Right kidney (tissue), 1 donor: ENCODE data around the gene PXN.
"Not testable (repeated sequence)": the region's sequence is repeated elsewhere in the genome, so short reads cannot be mapped to it uniquely, and the experiment has no call there.

Experiments used
- DNase-seq: peaks from one replicate; pipeline ENCODE4 v3.0.0-alpha.2; 2016

The PXN gene

DNA sequence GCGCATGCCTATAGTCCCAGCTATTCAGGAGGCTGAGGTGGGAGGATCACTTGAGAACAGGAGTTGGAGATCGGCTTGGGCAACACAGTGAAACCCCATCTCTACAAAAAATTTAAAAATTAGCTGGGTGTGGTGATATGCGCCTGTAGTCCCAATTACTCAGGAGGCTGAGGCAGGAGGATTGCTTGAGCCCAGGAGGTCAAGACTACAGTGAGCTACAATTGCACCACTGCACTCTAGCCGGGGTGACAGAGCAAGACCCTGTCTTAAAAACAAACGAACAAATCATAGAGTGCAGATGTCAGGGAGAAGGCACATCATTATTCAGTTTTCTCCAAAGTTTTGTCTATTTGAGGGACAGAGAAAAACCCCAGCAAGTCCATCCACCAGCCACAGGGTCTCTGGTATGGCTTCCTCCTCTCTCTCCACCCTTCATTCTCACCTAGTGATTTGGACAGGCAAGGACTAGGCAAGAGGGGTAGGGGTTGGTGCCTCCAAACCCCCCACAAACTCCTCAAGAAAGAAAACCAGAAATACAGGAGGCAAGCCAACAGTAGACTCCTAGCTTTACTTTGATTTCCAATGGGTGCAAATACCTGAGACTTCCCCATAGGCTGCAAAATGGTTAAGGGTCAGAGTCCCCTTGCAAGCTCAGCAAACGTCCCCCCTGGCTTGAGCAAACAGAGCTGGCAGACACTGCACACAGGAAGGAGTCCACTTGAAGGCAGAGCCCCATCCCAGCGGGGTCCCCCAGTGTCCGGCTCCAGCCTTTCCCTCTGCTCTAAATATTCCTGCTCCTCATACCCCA lies 38.1 kb downstream of the PXN start:
- DNase-seq, result no peak

DNA sequence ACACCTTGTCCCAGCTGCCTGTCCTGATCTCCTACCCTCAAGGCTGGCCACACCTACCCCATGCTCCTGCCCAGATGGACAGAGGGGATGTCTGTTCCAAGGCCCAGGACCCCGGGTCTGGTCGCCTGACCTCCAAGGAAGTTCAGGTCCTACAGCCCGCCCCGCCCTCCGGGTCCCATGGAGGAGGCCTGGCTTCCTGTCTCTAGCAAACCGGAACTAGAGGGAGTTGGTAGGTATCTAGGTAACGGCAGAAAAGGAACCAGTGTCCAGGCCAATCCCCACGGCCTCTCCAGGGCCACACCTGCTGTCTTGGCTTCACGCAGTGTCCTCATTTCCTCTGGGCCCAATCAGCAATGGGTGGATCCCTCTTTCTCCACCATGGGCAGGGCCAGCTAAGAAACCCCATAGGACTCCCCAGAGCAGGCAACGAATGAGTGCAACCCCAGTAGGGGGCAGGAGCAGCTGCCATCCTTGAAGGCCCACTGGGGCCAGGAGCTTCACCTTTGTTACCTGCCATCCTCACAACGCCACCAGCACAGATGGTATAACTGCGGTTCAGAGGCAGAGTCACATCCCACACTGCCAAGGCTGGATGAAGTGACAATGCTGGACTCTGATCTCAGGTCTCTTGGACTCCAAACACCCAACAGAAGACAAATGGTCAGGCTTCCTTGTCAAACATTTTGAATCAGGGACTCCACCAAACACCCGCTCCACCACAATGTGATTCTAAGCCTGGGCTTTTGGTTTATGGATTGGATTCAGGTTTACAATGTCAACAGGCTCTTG lies 39.5 kb downstream of the PXN start:
- DNase-seq, result no peak

GRCh38 chr12:120225200-120225558 lies 40.4 kb downstream of the PXN start:
- no peak for DNase-seq

GRCh38 chr12:120224304-120225199 lies 41.0 kb downstream of the PXN start:
- DNase-seq, result no peak

- no peak for DNase-seq
Measured at GRCh38 chr12:120223458-120224303, 41.8 kb downstream of the PXN start.

GRCh38 chr12:120222288-120222832 lies 43.2 kb downstream of the PXN start:
- no peak for DNase-seq

- DNase-seq, result no peak
Measured at GRCh38 chr12:120221576-120221900, 44.0 kb downstream of the PXN start.

- no peak for DNase-seq
Measured at GRCh38 chr12:120220838-120221575, 44.5 kb downstream of the PXN start.

DNA sequence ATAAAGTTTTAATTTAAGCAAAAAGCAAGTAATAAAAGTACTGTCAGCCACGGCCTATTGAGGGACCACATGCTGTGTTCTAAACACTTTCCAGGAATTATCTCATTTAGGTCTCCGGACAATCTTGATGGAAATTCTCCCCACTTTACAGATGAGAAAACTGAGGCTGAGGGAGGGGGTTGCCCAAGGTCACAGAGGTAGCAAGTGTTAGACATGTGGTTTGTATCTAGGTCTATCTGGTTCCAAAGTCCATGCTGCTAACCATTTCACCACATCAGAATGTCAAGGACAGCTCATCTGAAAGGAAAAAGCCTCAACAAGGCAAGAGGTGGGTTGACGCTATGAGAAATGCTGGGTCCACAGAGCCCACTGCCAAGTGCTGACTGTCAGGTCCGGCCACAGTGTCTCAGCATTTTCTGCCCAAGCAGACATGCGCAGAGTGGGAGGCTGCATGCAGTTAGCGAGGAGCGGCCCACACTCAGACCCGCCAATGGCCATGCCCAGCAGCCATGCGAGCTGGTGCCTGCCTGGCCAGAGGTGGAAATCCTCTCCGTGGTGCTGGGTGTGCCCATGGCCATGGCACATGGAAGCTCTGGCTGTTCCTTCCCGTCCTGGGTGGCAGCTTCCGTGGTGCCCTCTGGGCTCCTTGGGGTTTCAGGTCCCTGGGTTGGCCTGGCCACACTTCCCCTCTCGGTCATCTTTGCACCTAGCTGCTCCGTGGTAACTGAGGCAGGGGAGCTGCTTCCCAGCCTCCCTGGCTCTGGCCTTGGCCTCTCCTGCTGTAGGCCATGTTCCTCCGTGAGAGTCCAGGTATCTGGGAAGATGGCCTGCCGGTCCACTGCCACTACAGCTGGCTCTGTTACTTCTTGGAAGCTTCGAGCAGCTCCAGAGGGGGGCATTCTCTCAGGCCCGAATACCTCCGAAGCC lies 46.6 kb downstream of the PXN start:
- no peak for DNase-seq

- no peak for DNase-seq
Measured at GRCh38 chr12:120216742-120217605, 48.6 kb downstream of the PXN start.

- DNase-seq, result no peak
Measured at GRCh38 chr12:120215766-120216735, 49.5 kb downstream of the PXN start.

DNA sequence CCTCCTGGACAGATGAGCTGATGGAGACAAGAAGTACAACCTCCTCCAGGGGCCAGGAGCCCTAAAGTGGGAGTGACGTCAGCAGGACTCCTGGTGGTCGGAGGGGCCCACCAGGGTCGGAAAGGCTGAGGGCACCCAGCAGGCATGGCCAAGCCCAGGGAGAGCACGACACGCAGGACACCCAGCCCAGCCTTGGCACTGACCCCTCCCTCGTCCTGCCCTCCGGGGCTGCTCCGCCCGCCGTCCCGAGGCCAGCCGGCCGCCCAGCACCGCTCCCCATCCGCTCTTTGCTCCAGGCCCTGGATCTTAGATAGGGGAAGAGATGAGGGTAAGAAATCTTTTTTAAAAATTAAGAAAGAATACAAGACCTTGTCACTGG lies 50.2 kb downstream of the PXN start:
- DNase-seq, result no peak

DNA sequence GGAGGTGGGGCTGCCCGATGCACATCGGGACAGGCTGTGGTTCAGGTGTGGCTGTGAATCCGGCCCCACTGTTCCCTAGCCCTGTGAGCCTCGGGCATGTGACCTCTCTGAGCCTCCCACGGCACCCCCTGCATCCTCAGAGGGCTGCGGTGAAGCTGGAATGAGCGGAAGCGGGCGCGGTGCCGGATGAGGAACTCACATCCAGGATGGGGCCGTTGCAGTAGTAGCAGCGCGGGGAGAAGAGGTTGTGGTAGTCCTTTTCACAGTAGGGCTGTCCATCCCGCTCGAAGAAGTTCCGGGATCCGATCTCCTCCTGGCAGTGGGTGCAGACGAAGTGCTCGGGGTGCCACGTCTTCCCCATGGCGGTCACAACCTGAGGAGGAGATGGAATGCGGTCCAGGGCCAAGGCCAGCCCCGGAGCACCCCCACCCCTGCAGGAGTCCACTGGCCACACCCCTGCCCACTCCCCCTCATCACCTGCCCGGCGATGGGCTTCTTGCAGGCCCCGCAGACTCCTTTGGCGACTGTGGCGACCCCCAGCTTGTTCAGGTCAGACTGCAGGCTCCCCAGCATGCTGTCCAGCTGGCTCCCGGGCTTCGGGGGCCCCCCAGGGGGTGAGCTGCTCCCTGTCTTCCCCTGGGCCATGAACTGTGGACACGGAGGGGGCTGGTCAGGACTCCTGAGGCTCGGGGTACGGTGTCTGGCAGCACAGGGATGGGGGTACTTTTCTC lies 50.7 kb downstream of the PXN start:
- DNase-seq, result no peak

DNA sequence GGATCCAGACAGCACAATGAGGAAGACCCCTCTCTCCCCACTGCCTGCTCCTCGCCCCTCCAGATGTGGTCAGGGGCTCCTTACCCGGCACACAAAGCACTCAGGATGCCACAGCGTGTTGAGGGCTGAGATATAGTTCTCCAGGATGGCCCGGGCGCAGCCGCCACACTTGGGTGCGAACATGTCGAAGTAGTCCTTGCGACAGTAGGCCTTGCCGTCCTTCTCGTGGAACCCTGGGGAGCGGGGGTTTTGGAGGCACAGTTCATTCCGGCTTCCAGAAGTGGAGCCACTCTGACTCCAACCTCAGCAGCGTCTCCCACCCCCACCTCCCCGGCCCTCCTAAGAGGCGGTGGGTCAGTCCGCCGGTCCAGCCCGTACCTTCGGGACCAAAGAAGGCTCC lies 51.8 kb downstream of the PXN start:
- DNase-seq, result no peak

DNA sequence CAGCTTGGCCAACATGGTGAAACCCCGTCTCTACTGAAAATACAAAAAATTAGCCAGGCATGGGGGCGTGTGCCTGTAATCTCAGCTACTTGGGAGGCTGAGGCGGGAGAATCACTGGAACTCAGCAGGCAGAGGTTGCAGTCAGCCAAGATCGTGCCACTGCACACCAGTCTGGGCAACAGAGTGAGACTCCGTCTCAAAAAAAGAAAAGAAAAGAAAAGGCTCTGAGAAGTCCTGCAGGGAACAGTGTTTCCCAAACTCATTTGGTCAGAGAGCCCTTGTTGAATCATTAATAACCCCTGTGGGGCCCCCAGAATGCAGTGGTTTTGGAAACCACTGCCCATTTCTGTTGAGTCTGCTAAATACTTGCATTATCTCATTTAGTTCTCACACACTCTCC lies 52.3 kb downstream of the PXN start:
- not testable (repeated sequence) for DNase-seq

GRCh38 chr12:120212301-120212700 lies 53.2 kb downstream of the PXN start:
- no peak for DNase-seq

DNA sequence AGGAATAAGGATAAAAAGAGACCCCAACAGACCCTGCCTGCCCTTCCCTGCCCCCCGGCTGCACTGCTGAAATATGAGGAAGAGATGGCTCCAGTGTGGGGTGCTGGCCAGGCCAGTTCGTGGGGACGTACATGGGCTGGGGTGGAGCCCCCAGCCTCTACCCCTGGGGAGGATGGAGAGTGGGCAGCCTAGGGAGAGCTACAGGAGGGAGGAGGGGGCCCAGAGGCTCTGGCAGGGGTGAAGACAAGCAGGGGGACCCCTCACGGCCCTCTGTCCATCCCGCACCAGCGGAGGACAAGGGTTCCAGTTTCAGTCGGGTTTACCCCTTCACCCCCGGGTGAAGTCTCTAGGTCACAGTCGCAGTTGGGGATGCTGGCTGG lies 53.6 kb downstream of the PXN start:
- no peak for DNase-seq
